Measurements from ENCODE around the gene ABCC9. TPM values are rescaled to one million over a fixed set of nuclear protein-coding genes. Genes with fewer than 3 reads are reported as not detected.
"Not testable (repeated sequence)": the region's sequence is repeated elsewhere in the genome, so short reads cannot be mapped to it uniquely, and the experiment has no call there.

ABCC9 gene
- total RNA-seq, 2 donors from 2014 or later, result 25.0 to 52.8 TPM

DNA sequence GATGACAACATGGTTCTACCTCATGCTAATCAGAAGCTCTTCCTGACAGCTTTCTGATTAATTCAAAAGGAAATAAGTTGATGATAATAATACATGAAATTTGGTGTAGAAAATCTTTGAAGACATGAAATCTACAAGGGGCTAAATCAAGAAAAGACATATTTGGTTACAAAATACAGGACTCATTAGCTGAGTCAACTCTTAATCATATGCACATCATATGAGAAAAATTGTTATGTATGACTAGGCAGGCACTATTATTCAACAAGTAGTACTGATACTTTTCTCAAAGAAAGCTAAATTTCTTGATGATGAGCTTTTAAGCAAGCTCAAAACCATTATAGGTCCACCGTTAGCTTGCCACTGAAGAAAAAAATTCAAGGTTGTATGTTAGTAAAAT lies 7.1 kb downstream of the ABCC9 start:
- Histone ChIP-seq H3K4me3 (no peak overlapping the region), H3K27me3 (no peaks in the 10 kb centered on the region), H3K9me3 (no peaks in the 10 kb centered on the region), H3K36me3 (peaks cover 17% of the 10 kb centered on the region), H3K4me1 (no peaks in the 10 kb centered on the region), H3K27ac (no peak overlapping the region)
- DNase-seq (ENCODE audit: low spot score), result no peak
- TF ChIP-seq, protein P1, sequence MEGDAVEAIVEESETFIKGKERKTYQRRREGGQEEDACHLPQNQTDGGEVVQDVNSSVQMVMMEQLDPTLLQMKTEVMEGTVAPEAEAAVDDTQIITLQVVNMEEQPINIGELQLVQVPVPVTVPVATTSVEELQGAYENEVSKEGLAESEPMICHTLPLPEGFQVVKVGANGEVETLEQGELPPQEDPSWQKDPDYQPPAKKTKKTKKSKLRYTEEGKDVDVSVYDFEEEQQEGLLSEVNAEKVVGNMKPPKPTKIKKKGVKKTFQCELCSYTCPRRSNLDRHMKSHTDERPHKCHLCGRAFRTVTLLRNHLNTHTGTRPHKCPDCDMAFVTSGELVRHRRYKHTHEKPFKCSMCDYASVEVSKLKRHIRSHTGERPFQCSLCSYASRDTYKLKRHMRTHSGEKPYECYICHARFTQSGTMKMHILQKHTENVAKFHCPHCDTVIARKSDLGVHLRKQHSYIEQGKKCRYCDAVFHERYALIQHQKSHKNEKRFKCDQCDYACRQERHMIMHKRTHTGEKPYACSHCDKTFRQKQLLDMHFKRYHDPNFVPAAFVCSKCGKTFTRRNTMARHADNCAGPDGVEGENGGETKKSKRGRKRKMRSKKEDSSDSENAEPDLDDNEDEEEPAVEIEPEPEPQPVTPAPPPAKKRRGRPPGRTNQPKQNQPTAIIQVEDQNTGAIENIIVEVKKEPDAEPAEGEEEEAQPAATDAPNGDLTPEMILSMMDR (IDR thresholded peaks at IDR 0.05), result no peak

DNA sequence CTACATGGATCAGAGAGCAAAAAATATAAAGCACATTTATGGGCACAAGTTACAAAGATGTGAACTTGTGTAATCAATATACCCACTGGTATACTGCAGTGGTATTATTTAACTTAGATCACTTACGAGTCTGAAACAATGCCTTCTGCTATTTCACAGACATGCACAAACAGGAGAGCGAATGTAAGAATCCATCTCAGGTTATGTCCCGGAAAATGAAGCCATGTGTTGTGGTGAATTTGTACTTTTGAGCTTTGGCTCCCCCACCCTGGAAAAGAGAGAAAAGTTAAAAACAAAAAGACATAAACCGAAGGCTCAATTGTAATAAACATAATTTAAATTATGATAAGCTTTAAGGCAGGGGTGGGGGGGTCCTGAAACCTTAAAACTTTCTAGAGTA lies 7.6 kb downstream of the ABCC9 start:
- Histone ChIP-seq H3K27ac (no peak overlapping the region), H3K27me3 (no peaks in the 10 kb centered on the region), H3K4me1 (no peaks in the 10 kb centered on the region), H3K4me3 (no peak overlapping the region), H3K36me3 (peaks cover 17% of the 10 kb centered on the region), H3K9me3 (no peaks in the 10 kb centered on the region)
- TF ChIP-seq, protein P1 (IDR thresholded peaks at IDR 0.05), result no peak
- no peak for DNase-seq (ENCODE audit: low spot score)

DNA sequence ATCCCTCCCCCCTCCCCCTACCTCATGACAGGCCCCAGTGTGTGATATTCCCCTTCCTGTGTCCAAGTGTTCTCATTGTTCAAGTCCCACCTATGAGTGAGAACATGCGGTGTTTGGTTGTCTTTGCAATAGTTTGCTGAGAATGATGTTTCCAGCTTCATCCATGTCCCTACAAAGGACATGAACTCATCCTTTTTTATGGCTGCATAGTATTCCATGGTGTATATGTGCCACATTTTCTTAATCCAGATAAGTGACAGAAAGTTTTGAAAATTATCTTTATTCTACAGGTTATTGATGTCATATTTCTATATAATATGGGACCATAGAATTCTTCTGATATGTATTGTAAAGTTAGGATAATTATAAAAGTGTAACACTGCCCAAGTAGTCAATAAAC lies 11.3 kb downstream of the ABCC9 start:
- not testable (repeated sequence) for H3K9me3 ChIP-seq; H3K27ac ChIP-seq; H3K4me3 ChIP-seq; DNase-seq (ENCODE audit: low spot score); H3K27me3 ChIP-seq; H3K36me3 ChIP-seq; H3K4me1 ChIP-seq

DNA sequence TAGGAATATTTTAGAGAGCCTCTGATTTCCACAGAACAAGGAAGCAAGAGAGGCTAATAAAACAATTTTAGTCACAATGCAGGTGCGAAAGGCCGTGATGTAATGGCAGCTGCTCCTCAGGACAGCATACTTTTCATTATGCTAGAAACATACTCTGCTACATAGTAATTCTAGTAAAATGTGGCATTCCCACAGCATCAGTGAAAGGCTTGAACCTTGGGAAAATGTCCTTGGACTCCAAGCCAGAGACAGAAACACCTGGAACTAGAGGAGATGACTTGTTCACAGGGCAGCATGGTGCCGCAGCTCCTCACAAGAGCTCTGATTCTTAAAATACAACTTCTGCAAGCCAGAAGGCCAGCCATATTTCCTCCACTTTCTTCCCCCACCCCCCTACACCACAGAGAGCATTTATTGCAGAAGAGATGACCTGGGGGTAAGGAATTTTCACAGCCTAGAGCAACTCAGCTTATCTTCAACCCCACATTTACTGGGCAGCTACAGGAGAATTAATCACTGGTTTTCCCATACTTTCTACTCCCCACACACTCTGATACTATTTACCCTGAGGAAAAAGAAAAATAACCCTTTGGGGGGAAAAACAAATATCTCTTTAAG lies 15.8 kb downstream of the ABCC9 start:
- Histone ChIP-seq H3K9me3 (no peaks in the 10 kb centered on the region), H3K4me3 (no peak overlapping the region), H3K36me3 (no peaks in the 10 kb centered on the region), H3K4me1 (no peaks in the 10 kb centered on the region), H3K27me3 (no peaks in the 10 kb centered on the region), H3K27ac (no peak overlapping the region)
- no peak for DNase-seq (ENCODE audit: low spot score)
- TF ChIP-seq, protein P1 (IDR thresholded peaks at IDR 0.05), result no peak

DNA sequence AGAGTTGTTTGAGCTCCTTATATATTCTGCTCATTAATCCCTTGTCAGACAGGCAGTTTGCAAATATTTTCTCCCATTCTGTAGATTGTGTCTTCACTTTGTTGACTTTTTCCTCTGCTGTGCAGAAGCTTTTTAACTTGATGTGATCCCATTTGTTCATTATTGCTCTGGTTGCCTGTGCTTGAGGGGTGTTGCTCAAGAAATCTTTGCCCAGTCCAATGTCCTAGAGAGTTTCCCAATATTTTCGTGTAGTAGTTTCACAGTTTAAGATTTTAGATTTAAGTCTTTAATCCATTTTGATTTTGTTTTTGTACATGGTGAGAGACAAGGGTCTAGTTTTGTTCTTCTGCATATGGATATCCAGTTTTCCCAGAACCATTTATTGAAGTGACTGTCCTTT lies 19.8 kb downstream of the ABCC9 start:
- TF ChIP-seq, protein P1 (IDR thresholded peaks at IDR 0.05), result no peak
- Histone ChIP-seq H3K4me3 (no peak overlapping the region), H3K4me1 (no peaks in the 10 kb centered on the region), H3K27ac (no peak overlapping the region), H3K9me3 (no peaks in the 10 kb centered on the region), H3K27me3 (no peaks in the 10 kb centered on the region), H3K36me3 (no peaks in the 10 kb centered on the region)
- no peak for DNase-seq (ENCODE audit: low spot score)

DNA sequence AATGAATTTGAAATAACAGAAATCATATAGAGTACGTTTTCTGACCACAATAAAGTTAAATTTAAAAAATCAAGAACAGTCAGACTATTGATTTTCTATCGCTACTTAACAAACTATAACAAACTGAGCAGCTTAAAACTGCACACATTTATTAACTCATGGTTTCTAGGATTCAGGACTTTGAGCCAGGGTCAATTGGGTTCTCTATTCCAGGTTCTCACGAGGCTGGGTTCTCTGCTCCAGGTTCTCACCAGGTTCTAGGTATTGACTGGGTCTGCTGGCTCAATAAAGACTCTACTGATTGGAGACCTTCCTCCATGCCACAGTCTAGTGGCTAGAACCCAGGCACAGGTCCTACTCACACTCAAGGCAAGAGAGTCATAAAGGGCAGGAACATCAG lies 22.8 kb downstream of the ABCC9 start:
- H3K36me3 ChIP-seq, result no peaks in the 10 kb centered on the region
- TF ChIP-seq, protein P1 (IDR thresholded peaks at IDR 0.05), result no peak
- H3K4me3 ChIP-seq, result no peak overlapping the region
- no peak for DNase-seq (ENCODE audit: low spot score)
- H3K9me3 ChIP-seq, result no peaks in the 10 kb centered on the region
- H3K27me3 ChIP-seq, result no peaks in the 10 kb centered on the region
- no peaks in the 10 kb centered on the region for H3K4me1 ChIP-seq
- H3K27ac ChIP-seq, result no peak overlapping the region
